KMS-11 (cell line): Measurements from ENCODE around the gene NXPH4.

Source experiments
- H2AFZ ChIP-seq: fragments of 200-600 bp; sonication (generic); 2 replicates; pipeline ENCODE4 v1.6.1; 2016; ENCODE audit warnings: antibody characterized with exemption, mixed run types, low read depth
- H3K27ac ChIP-seq: fragments of 200-600 bp; sonication (generic); 2 replicates; pipeline ENCODE4 v1.6.1; 2016; ENCODE audit warnings: mild to moderate bottlenecking, mixed run types
- H3K27me3 ChIP-seq: fragments of 200-600 bp; sonication (generic); 2 replicates; pipeline ENCODE4 v1.6.1; 2017; ENCODE audit warnings: mild to moderate bottlenecking, low read depth, mixed run types, moderate library complexity; ENCODE audit not compliant: insufficient read depth
- H3K36me3 ChIP-seq: fragments of 200-600 bp; sonication (generic); 2 replicates; pipeline ENCODE4 v1.6.1; 2017; ENCODE audit warnings: mild to moderate bottlenecking, mixed run types; ENCODE audit not compliant: insufficient read depth
- H3K4me1 ChIP-seq: fragments of 200-600 bp; sonication (generic); 2 replicates; pipeline ENCODE4 v1.6.1; 2016; ENCODE audit warnings: mild to moderate bottlenecking, low read depth, mixed run types; ENCODE audit not compliant: poor library complexity, severe bottlenecking
- H3K4me2 ChIP-seq: fragments of 200-600 bp; sonication (generic); 2 replicates; pipeline ENCODE4 v1.7.0; 2016; ENCODE audit warnings: mild to moderate bottlenecking, mixed run types
- H3K4me3 ChIP-seq: fragments of 200-600 bp; sonication (generic); IDR thresholded peaks from 2 replicates; pipeline ENCODE4 v1.6.1; 2017; ENCODE audit warnings: low read depth, low read length, mixed read lengths; ENCODE audit not compliant: insufficient read depth
- H3K79me2 ChIP-seq: fragments of 200-600 bp; sonication (generic); 2 replicates; pipeline ENCODE4 v1.6.1; 2016; ENCODE audit warnings: low read depth, mixed run types; ENCODE audit not compliant: insufficient read depth
- H3K9ac ChIP-seq: fragments of 200-600 bp; sonication (generic); 2 replicates; pipeline ENCODE4 v1.6.1; 2016; ENCODE audit warnings: mild to moderate bottlenecking, mixed run types
- H4K20me1 ChIP-seq: fragments of 200-600 bp; sonication (generic); 2 replicates; pipeline ENCODE4 v1.6.1; 2016; ENCODE audit warnings: mild to moderate bottlenecking, mixed run types; ENCODE audit not compliant: insufficient read depth
- CTCF ChIP-seq: fragments of 200-600 bp; sonication (generic); conservative IDR thresholded peaks from 2 replicates; pipeline ENCODE4 v1.6.1; 2017; ENCODE audit warnings: low read depth, mild to moderate bottlenecking, antibody characterized with exemption, low read length, moderate library complexity, mixed read lengths

Gene NXPH4

GRCh38 chr12:57200497-57200896, 16.1 kb upstream of the NXPH4 start:
- Histone ChIP-seq H3K79me2 (no peaks in the 10 kb centered on the region), H3K27me3 (peaks cover 65% of the 10 kb centered on the region), H3K27ac (no peak overlapping the region), H3K36me3 (no peaks in the 10 kb centered on the region), H3K4me3 (no peak overlapping the region), H3K4me1 (no peaks in the 10 kb centered on the region), H3K4me2 (no peak overlapping the region), H4K20me1 (no peaks in the 10 kb centered on the region), H3K9ac (no peak overlapping the region), H2AFZ (no peak overlapping the region)
- no peak for TF ChIP-seq CTCF

GRCh38 chr12:57201219-57201618, 15.4 kb upstream of the NXPH4 start:
- Histone ChIP-seq H3K27ac (no peak overlapping the region), H3K4me1 (no peaks in the 10 kb centered on the region), H3K9ac (no peak overlapping the region), H3K4me2 (no peak overlapping the region), H2AFZ (no peak overlapping the region), H3K36me3 (no peaks in the 10 kb centered on the region), H3K79me2 (no peaks in the 10 kb centered on the region), H4K20me1 (no peaks in the 10 kb centered on the region), H3K4me3 (no peak overlapping the region), H3K27me3 (peaks cover 66% of the 10 kb centered on the region)
- TF ChIP-seq CTCF = no peak

GRCh38 chr12:57201631-57202030, 15.0 kb upstream of the NXPH4 start:
- no peaks in the 10 kb centered on the region for H4K20me1 ChIP-seq
- no peaks in the 10 kb centered on the region for H3K36me3 ChIP-seq
- TF ChIP-seq CTCF = no peak
- no peak overlapping the region for H3K4me2 ChIP-seq
- no peaks in the 10 kb centered on the region for H3K4me1 ChIP-seq
- peaks cover 64% of the 10 kb centered on the region for H3K27me3 ChIP-seq
- H3K9ac ChIP-seq = no peak overlapping the region
- H3K79me2 ChIP-seq = no peaks in the 10 kb centered on the region
- H3K4me3 ChIP-seq = no peak overlapping the region
- H2AFZ ChIP-seq = no peak overlapping the region
- no peak overlapping the region for H3K27ac ChIP-seq

DNA sequence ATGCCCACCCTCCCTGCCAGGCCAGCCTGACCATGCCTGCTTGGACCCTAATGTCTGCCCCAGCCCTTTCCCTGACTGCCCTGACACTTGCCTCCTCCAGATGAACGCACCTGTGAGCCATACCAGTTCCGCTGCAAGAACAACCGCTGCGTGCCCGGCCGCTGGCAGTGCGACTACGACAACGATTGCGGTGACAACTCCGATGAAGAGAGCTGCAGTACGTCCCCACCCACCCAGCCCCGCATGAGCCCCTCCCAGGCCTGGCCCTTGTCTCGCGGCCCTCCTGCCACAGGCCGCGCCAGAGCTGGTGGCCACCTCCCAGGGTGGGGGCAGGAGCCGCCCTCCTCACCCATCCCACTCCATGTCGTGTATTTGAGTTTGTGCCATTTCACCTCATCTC, 14.3 kb upstream of the NXPH4 start:
- Histone ChIP-seq H3K4me2 (no peak overlapping the region), H3K79me2 (no peaks in the 10 kb centered on the region), H3K9ac (no peak overlapping the region), H3K4me1 (no peaks in the 10 kb centered on the region), H3K27me3 (peaks cover 62% of the 10 kb centered on the region; the same call in 1 of the 2 replicates), H3K27ac (no peak overlapping the region), H3K36me3 (no peaks in the 10 kb centered on the region), H3K4me3 (no peak overlapping the region), H4K20me1 (no peaks in the 10 kb centered on the region), H2AFZ (no peak overlapping the region)
- TF ChIP-seq CTCF = no peak
